ENCODE data around the gene AMH.

AMH gene

GRCh38 chr19:2300533-2300932 lies 51.4 kb downstream of the AMH start:
- ChIA-PET POLR2A (no interaction called here), CTCF (no interaction called here)
- no peak for DNase-seq (ENCODE audit: low read depth, low spot score)

More at GRCh38 chr19:2300533-2300932, 51.4 kb downstream of the AMH start:
- H3K4me3 ChIP-seq (ENCODE audit: low read depth, low read length) = no peak overlapping the region
- TF ChIP-seq CTCF (IDR thresholded peaks at IDR 0.05; ENCODE audit: insufficient read depth, low read length, missing control alignments) = no peak

Measured in AG04449 (cell line).